ENCODE measurements around the gene LRFN2.

The LRFN2 gene

GRCh38 chr6:40450483-40450882 lies 136.7 kb downstream of the LRFN2 start:
- WGBS: 93% methylated on average over 4 of the region's 4 CpGs
- H3K4me1 ChIP-seq (ENCODE audit: insufficient read depth, low read length): no peaks in the 10 kb centered on the region; the same call in 1 of the 2 replicates
- no peaks in the 10 kb centered on the region for H3K27me3 ChIP-seq (ENCODE audit: insufficient read depth, low read length)
- H3K27ac ChIP-seq (ENCODE audit: low read depth, low read length): no peak overlapping the region
- H3K9ac ChIP-seq (ENCODE audit: low read depth, low read length): no peak overlapping the region
- H3K4me3 ChIP-seq (ENCODE audit: low read length): no peak overlapping the region
- H3K36me3 ChIP-seq (ENCODE audit: insufficient read depth, low read length): no peaks in the 10 kb centered on the region
- no peaks in the 10 kb centered on the region for H3K9me3 ChIP-seq (ENCODE audit: insufficient read depth, low read depth, low read length)

GRCh38 chr6:40444811-40445210 lies 142.4 kb downstream of the LRFN2 start:
- no peak overlapping the region for H3K9ac ChIP-seq (ENCODE audit: low read depth, low read length)
- H3K36me3 ChIP-seq (ENCODE audit: insufficient read depth, low read length): no peaks in the 10 kb centered on the region
- H3K4me3 ChIP-seq (ENCODE audit: low read length): no peak overlapping the region
- H3K9me3 ChIP-seq (ENCODE audit: insufficient read depth, low read depth, low read length): no peaks in the 10 kb centered on the region
- no peak overlapping the region for H3K27ac ChIP-seq (ENCODE audit: low read depth, low read length)
- H3K4me1 ChIP-seq (ENCODE audit: insufficient read depth, low read length): peaks cover 7% of the 10 kb centered on the region
- WGBS: 56% methylated on average over 1 of the region's 1 CpG
- H3K27me3 ChIP-seq (ENCODE audit: insufficient read depth, low read length): no peaks in the 10 kb centered on the region

- Histone ChIP-seq H3K27ac (ENCODE audit: low read depth, low read length) (no peak overlapping the region), H3K27me3 (ENCODE audit: insufficient read depth, low read length) (no peaks in the 10 kb centered on the region), H3K36me3 (ENCODE audit: insufficient read depth, low read length) (no peaks in the 10 kb centered on the region), H3K9me3 (ENCODE audit: insufficient read depth, low read depth, low read length) (no peaks in the 10 kb centered on the region), H3K9ac (ENCODE audit: low read depth, low read length) (no peak overlapping the region), H3K4me1 (ENCODE audit: insufficient read depth, low read length) (peaks cover 10% of the 10 kb centered on the region), H3K4me3 (ENCODE audit: low read length) (no peak overlapping the region)
- WGBS: 62% methylated on average over 3 of the region's 3 CpGs
Measured at GRCh38 chr6:40444312-40444711, 142.9 kb downstream of the LRFN2 start.

GRCh38 chr6:40443842-40444241 lies 143.3 kb downstream of the LRFN2 start:
- WGBS: 100% methylated on average over 2 of the region's 2 CpGs
- Histone ChIP-seq H3K4me3 (ENCODE audit: low read length) (no peak overlapping the region), H3K4me1 (ENCODE audit: insufficient read depth, low read length) (peaks cover 13% of the 10 kb centered on the region)

GRCh38 chr6:40442591-40442990 lies 144.6 kb downstream of the LRFN2 start:
- WGBS: 90% methylated on average over 3 of the region's 3 CpGs
- H3K27me3 ChIP-seq (ENCODE audit: insufficient read depth, low read length): no peaks in the 10 kb centered on the region
- no peaks in the 10 kb centered on the region for H3K36me3 ChIP-seq (ENCODE audit: insufficient read depth, low read length)
- H3K4me1 ChIP-seq (ENCODE audit: insufficient read depth, low read length): peaks cover 13% of the 10 kb centered on the region
- no peak overlapping the region for H3K9ac ChIP-seq (ENCODE audit: low read depth, low read length)
- H3K4me3 ChIP-seq (ENCODE audit: low read length): no peak overlapping the region
- no peak overlapping the region for H3K27ac ChIP-seq (ENCODE audit: low read depth, low read length)
- no peaks in the 10 kb centered on the region for H3K9me3 ChIP-seq (ENCODE audit: insufficient read depth, low read depth, low read length)

More at GRCh38 chr6:40443842-40444241, 143.3 kb downstream of the LRFN2 start:
- Histone ChIP-seq H3K27me3 (ENCODE audit: insufficient read depth, low read length) (no peaks in the 10 kb centered on the region), H3K9me3 (ENCODE audit: insufficient read depth, low read depth, low read length) (no peaks in the 10 kb centered on the region), H3K9ac (ENCODE audit: low read depth, low read length) (no peak overlapping the region), H3K27ac (ENCODE audit: low read depth, low read length) (no peak overlapping the region), H3K36me3 (ENCODE audit: insufficient read depth, low read length) (no peaks in the 10 kb centered on the region)

- peaks cover 13% of the 10 kb centered on the region for H3K4me1 ChIP-seq (ENCODE audit: insufficient read depth, low read length)
- no peaks in the 10 kb centered on the region for H3K36me3 ChIP-seq (ENCODE audit: insufficient read depth, low read length)
- no peaks in the 10 kb centered on the region for H3K27me3 ChIP-seq (ENCODE audit: insufficient read depth, low read length)
- H3K9me3 ChIP-seq (ENCODE audit: insufficient read depth, low read depth, low read length): peaks cover 6% of the 10 kb centered on the region
- H3K27ac ChIP-seq (ENCODE audit: low read depth, low read length): no peak overlapping the region
- H3K4me3 ChIP-seq (ENCODE audit: low read length): no peak overlapping the region
- no peak overlapping the region for H3K9ac ChIP-seq (ENCODE audit: low read depth, low read length)
- 92% methylated on average over 12 of the region's 12 CpGs for WGBS
Measured at GRCh38 chr6:40441150-40441549, 146.0 kb downstream of the LRFN2 start.

GRCh38 chr6:40440053-40440452 lies 147.1 kb downstream of the LRFN2 start:
- 92% methylated on average over 6 of the region's 6 CpGs for WGBS
- Histone ChIP-seq H3K27ac (ENCODE audit: low read depth, low read length) (no peak overlapping the region), H3K9ac (ENCODE audit: low read depth, low read length) (no peak overlapping the region), H3K27me3 (ENCODE audit: insufficient read depth, low read length) (no peaks in the 10 kb centered on the region), H3K36me3 (ENCODE audit: insufficient read depth, low read length) (no peaks in the 10 kb centered on the region), H3K4me1 (ENCODE audit: insufficient read depth, low read length) (peaks cover 13% of the 10 kb centered on the region), H3K9me3 (ENCODE audit: insufficient read depth, low read depth, low read length) (peaks cover 6% of the 10 kb centered on the region), H3K4me3 (ENCODE audit: low read length) (no peak overlapping the region)

- WGBS: 87% methylated on average over 7 of the region's 7 CpGs
- Histone ChIP-seq H3K36me3 (ENCODE audit: insufficient read depth, low read length) (no peaks in the 10 kb centered on the region), H3K27me3 (ENCODE audit: insufficient read depth, low read length) (no peaks in the 10 kb centered on the region), H3K4me1 (ENCODE audit: insufficient read depth, low read length) (peaks cover 8% of the 10 kb centered on the region), H3K9ac (ENCODE audit: low read depth, low read length) (no peak overlapping the region), H3K27ac (ENCODE audit: low read depth, low read length) (no peak overlapping the region), H3K4me3 (ENCODE audit: low read length) (no peak overlapping the region), H3K9me3 (ENCODE audit: insufficient read depth, low read depth, low read length) (peaks cover 6% of the 10 kb centered on the region)
Measured at GRCh38 chr6:40439026-40439800, 148.0 kb downstream of the LRFN2 start.

GRCh38 chr6:40438246-40438887 lies 148.8 kb downstream of the LRFN2 start:
- no peak overlapping the region for H3K9ac ChIP-seq (ENCODE audit: low read depth, low read length)
- peaks cover 5% of the 10 kb centered on the region; the same call in 1 of the 2 replicates for H3K4me1 ChIP-seq (ENCODE audit: insufficient read depth, low read length)
- peaks cover 6% of the 10 kb centered on the region for H3K9me3 ChIP-seq (ENCODE audit: insufficient read depth, low read depth, low read length)
- no peak overlapping the region for H3K4me3 ChIP-seq (ENCODE audit: low read length)
- no peak overlapping the region for H3K27ac ChIP-seq (ENCODE audit: low read depth, low read length)
- no peaks in the 10 kb centered on the region for H3K36me3 ChIP-seq (ENCODE audit: insufficient read depth, low read length)
- H3K27me3 ChIP-seq (ENCODE audit: insufficient read depth, low read length): no peaks in the 10 kb centered on the region
- 92% methylated on average over 5 of the region's 6 CpGs for WGBS

GRCh38 chr6:40437631-40438030 lies 149.5 kb downstream of the LRFN2 start:
- peaks cover 6% of the 10 kb centered on the region for H3K9me3 ChIP-seq (ENCODE audit: insufficient read depth, low read depth, low read length)
- peaks cover 5% of the 10 kb centered on the region; the same call in 1 of the 2 replicates for H3K4me1 ChIP-seq (ENCODE audit: insufficient read depth, low read length)
- no peaks in the 10 kb centered on the region for H3K27me3 ChIP-seq (ENCODE audit: insufficient read depth, low read length)
- H3K36me3 ChIP-seq (ENCODE audit: insufficient read depth, low read length): no peaks in the 10 kb centered on the region
- no peak overlapping the region for H3K9ac ChIP-seq (ENCODE audit: low read depth, low read length)
- no peak overlapping the region for H3K27ac ChIP-seq (ENCODE audit: low read depth, low read length)
- WGBS: 100% methylated on average over 2 of the region's 2 CpGs
- H3K4me3 ChIP-seq (ENCODE audit: low read length): no peak overlapping the region

GRCh38 chr6:40436685-40437604 lies 150.2 kb downstream of the LRFN2 start:
- no peaks in the 10 kb centered on the region for H3K27me3 ChIP-seq (ENCODE audit: insufficient read depth, low read length)
- 90% methylated on average over 8 of the region's 8 CpGs for WGBS
- peaks cover 5% of the 10 kb centered on the region; the same call in 1 of the 2 replicates for H3K4me1 ChIP-seq (ENCODE audit: insufficient read depth, low read length)
- peaks cover 6% of the 10 kb centered on the region for H3K9me3 ChIP-seq (ENCODE audit: insufficient read depth, low read depth, low read length)
- no peaks in the 10 kb centered on the region for H3K36me3 ChIP-seq (ENCODE audit: insufficient read depth, low read length)
- no peak overlapping the region for H3K27ac ChIP-seq (ENCODE audit: low read depth, low read length)
- no peak overlapping the region for H3K4me3 ChIP-seq (ENCODE audit: low read length)
- H3K9ac ChIP-seq (ENCODE audit: low read depth, low read length): no peak overlapping the region
